ENCODE data around the gene GHRH. TPM values are rescaled to one million over a fixed set of nuclear protein-coding genes. Genes with fewer than 3 reads are reported as not detected.

Gene GHRH
- total RNA-seq (2012; rRNA removed) (not detected in 2 replicates), polyA plus RNA-seq (2012; rRNA removed) (not detected in 2 replicates), Bru-seq, nascent RNA (not detected), BruChase-seq, experiment 1, labeled RNA remaining after a 6-hour chase (not detected), BruChase-seq, experiment 2, labeled RNA remaining after a 2-hour chase (not detected)
- not detected in 2 replicates for polyA plus RNA-seq (2012; cell fraction: cytosol; rRNA removed)
- not detected in 2 replicates for polyA plus RNA-seq (2012; cell fraction: nucleus; rRNA removed; ENCODE audit: low replicate concordance)
- long read RNA-seq: 0 reads

- CTCF ChIA-PET: no interaction called here
- Histone ChIP-seq H3K56ac (ENCODE audit: extremely low read depth, insufficient read depth, low read length) (no peak within 1 kb of the TSS), H3K4me3 (ENCODE audit: insufficient read depth, low read depth, low read length) (no peak within 1 kb of the TSS), H4K20me1 (ENCODE audit: insufficient read depth, low read length) (no peaks in the 10 kb centered on the region), H3K23ac (ENCODE audit: low read depth, low read length) (no peak within 1 kb of the TSS), H2BK15ac (ENCODE audit: low read depth, low read length) (no peak within 1 kb of the TSS), H3K4ac (ENCODE audit: low read depth, low read length) (no peak within 1 kb of the TSS), H3K4me1 (ENCODE audit: control insufficient read depth, insufficient read depth, low read length) (no peaks in the 10 kb centered on the region), H2BK20ac (ENCODE audit: low read depth, low read length) (no peak within 1 kb of the TSS), H2AK9ac (replicated peaks; ENCODE audit: low read depth, low read length, poor library complexity) (no peak within 1 kb of the TSS), H3K18ac (ENCODE audit: low read depth, low read length) (no peak within 1 kb of the TSS), H3K27ac (ENCODE audit: insufficient read depth, low read length) (no peak within 1 kb of the TSS), H3K9ac (ENCODE audit: low read depth, low read length) (no peak within 1 kb of the TSS), H3K27me3 (ENCODE audit: control insufficient read depth, insufficient read depth, low read length) (peaks cover 49% of the 10 kb centered on the region), H4K8ac (ENCODE audit: low read depth in 2 of 2, low read length in 2 of 2) (no peak within 1 kb of the TSS), H3K79me1 (ENCODE audit: low read depth in 1 of 2, low read length in 2 of 2) (no peaks in the 10 kb centered on the region), H4K5ac (ENCODE audit: low read depth, low read length) (no peak within 1 kb of the TSS), H2BK5ac (ENCODE audit: low read depth, low read length, poor library complexity, severe bottlenecking) (no peak within 1 kb of the TSS), H4K91ac (ENCODE audit: insufficient read depth, low read depth, low read length) (no peak within 1 kb of the TSS), H2AK5ac (ENCODE audit: low read depth, low read length) (no peak within 1 kb of the TSS), H3K9me3 (ENCODE audit: control insufficient read depth, insufficient read depth, low read length) (no peaks in the 10 kb centered on the region), H2AFZ (replicated peaks; ENCODE audit: low read length, poor library complexity) (no peak within 1 kb of the TSS), H3K36me3 (ENCODE audit: control insufficient read depth, insufficient read depth, low read length) (no peaks in the 10 kb centered on the region), H3K4me2 (ENCODE audit: low read depth, low read length) (no peak within 1 kb of the TSS), H3K9me1 (ENCODE audit: insufficient read depth, low read length) (no peaks in the 10 kb centered on the region), H2BK120ac (ENCODE audit: low read depth, low read length) (no peak within 1 kb of the TSS), H3K14ac (replicated peaks; ENCODE audit: low read depth, low read length) (no peak within 1 kb of the TSS)
- WGBS, 2 experiments (ENCODE audit: extremely low coverage in 2 of 2, insufficient read length in 1 of 2): 20% methylated on average over 4 of the region's 9 CpGs; no CpG with 5 or more reads in 1 of the 2 experiments
- POLR2A ChIA-PET (ENCODE audit: unreplicated experiment): no interaction called here
- no peak for ATAC-seq (ENCODE audit: low read depth)
- dilution Hi-C loops (cut with HindIII; ENCODE audit: low sequenced_read_pairs, unreplicated experiment) (no loop called here), intact Hi-C loops (cut with micrococcal nuclease) (no loop called here), in situ Hi-C loops (cut with MboI; ENCODE audit: low sequenced_read_pairs) (loop anchor here (25.0 kb wide), 1 partner anchor 1126 kb away; no protein-coding TSS in a partner anchor)
- BruUV-seq (replicated peaks): no TSS peak
- no peak for DNase-seq
- no peak for TF ChIP-seq BHLHE40 (IDR thresholded peaks at IDR 0.05; ENCODE audit: low read depth, low read length)
- no peak for TF ChIP-seq SMC3 (IDR thresholded peaks at IDR 0.05; ENCODE audit: low read depth, low read length)
- TF ChIP-seq FOS (IDR thresholded peaks at IDR 0.05; ENCODE audit: low read depth, low read length): no peak
- TF ChIP-seq NFE2L2 (IDR thresholded peaks at IDR 0.05; ENCODE audit: low read depth, low read length): no peak
- TF ChIP-seq RAD21 (IDR thresholded peaks at IDR 0.05; ENCODE audit: low read length): no peak
- TF ChIP-seq CEBPB (IDR thresholded peaks at IDR 0.05; ENCODE audit: low read depth, low read length): no peak
- no peak for TF ChIP-seq MAZ (IDR thresholded peaks at IDR 0.05; ENCODE audit: borderline replicate concordance, low read depth, low read length)
- TF ChIP-seq USF2 (IDR thresholded peaks at IDR 0.05; ENCODE audit: low read depth, low read length): no peak
Measured at GRCh38 chr20:37261714-37262113, at the start of gene GHRH. GHRH (minus strand) TSS chr20:37261814; CDS start chr20:37256889, 4,925 bp downstream.

Data from IMR-90 (cell line).